A673 (cell line): ENCODE measurements around the gene ATP8A1.

Source experiments
- CTCF ChIP-seq: fragments of 300-800, 200-600 bp; sonication (generic); conservative IDR thresholded peaks from 2 replicates; pipeline ENCODE4 v1.5.1; 2017; ENCODE audit warnings: low read depth, mild to moderate bottlenecking, antibody characterized with exemption, low read length, moderate library complexity, mixed read lengths
- EZH2 ChIP-seq: fragments of 200-600 bp; sonication (generic); IDR thresholded peaks from 2 replicates; pipeline ENCODE4 v1.6.1; 2017; ENCODE audit warnings: borderline replicate concordance, low read depth, mild to moderate bottlenecking, mixed read lengths, antibody characterized with exemption, low read length; ENCODE audit not compliant: poor library complexity, severe bottlenecking

GRCh38 chr4:42484630-42485029, 172.3 kb downstream of the ATP8A1 start:
- TF ChIP-seq EZH2 (no peak), CTCF (no peak)
